ENCODE results near the gene IGLL5.
"Not testable (repeated sequence)": the region's sequence is repeated elsewhere in the genome, so short reads cannot be mapped to it uniquely, and the experiment has no call there.

Gene IGLL5

GRCh38 chr22:22900527-22901205 is 13.1 kb downstream of the IGLL5 start:
- not testable (repeated sequence) for DNase-seq (ENCODE audit: low read depth)

GRCh38 chr22:22901578-22902218 is 14.1 kb downstream of the IGLL5 start:
- DNase-seq (ENCODE audit: low read depth): no peak

GRCh38 chr22:22902247-22903001 is 14.8 kb downstream of the IGLL5 start:
- DNase-seq (ENCODE audit: low read depth): no peak

GRCh38 chr22:22903355-22903777 is 15.8 kb downstream of the IGLL5 start:
- no peak for DNase-seq (ENCODE audit: low read depth)

- not testable (repeated sequence) for DNase-seq (ENCODE audit: low read depth)
Observed at GRCh38 chr22:22903781-22904192, 16.2 kb downstream of the IGLL5 start.

GRCh38 chr22:22904736-22905135 is 17.1 kb downstream of the IGLL5 start:
- DNase-seq (ENCODE audit: low read depth): not testable (repeated sequence)

GRCh38 chr22:22906391-22906790 is 18.8 kb downstream of the IGLL5 start:
- not testable (repeated sequence) for DNase-seq (ENCODE audit: low read depth)

GRCh38 chr22:22906907-22907550 is 19.4 kb downstream of the IGLL5 start:
- no peak for DNase-seq (ENCODE audit: low read depth)

- DNase-seq (ENCODE audit: low read depth): no peak
Observed at GRCh38 chr22:22907551-22908494, 20.2 kb downstream of the IGLL5 start.

- no peak for DNase-seq (ENCODE audit: low read depth)
Observed at GRCh38 chr22:22908495-22908861, 20.9 kb downstream of the IGLL5 start.

GRCh38 chr22:22908941-22909604 is 21.5 kb downstream of the IGLL5 start:
- DNase-seq (ENCODE audit: low read depth): no peak

GRCh38 chr22:22909605-22910271 is 22.1 kb downstream of the IGLL5 start:
- no peak for DNase-seq (ENCODE audit: low read depth)

- DNase-seq (ENCODE audit: low read depth): no peak
Observed at GRCh38 chr22:22910272-22911240, 22.9 kb downstream of the IGLL5 start.

- no peak for DNase-seq (ENCODE audit: low read depth)
Observed at GRCh38 chr22:22911327-22912134, 23.9 kb downstream of the IGLL5 start.

GRCh38 chr22:22912135-22912987 is 24.7 kb downstream of the IGLL5 start:
- no peak for DNase-seq (ENCODE audit: low read depth)

GRCh38 chr22:22912988-22913253 is 25.3 kb downstream of the IGLL5 start:
- no peak for DNase-seq (ENCODE audit: low read depth)

GRCh38 chr22:22913989-22914388 is 26.4 kb downstream of the IGLL5 start:
- DNase-seq (ENCODE audit: low read depth): no peak

Data from activated T-cell treated with anti-CD3 and anti-CD28 coated beads for 1 hour (primary cell).